Esophagus muscularis mucosa (tissue), 4 donors: ENCODE measurements around the gene DOCK10.

Experiments used
- EP300 ChIP-seq: sonication (generic); formaldehyde crosslinking; IDR thresholded peaks from one replicate; pipeline ENCODE4 v1.6.1; 2017; ENCODE audit warnings: antibody characterized with exemption
- POLR2A ChIP-seq: fragments of 450-650 bp; IDR thresholded peaks from one replicate; pipeline ENCODE4 v1.6.1; 2017; ENCODE audit warnings: antibody characterized with exemption, moderate library complexity, mild to moderate bottlenecking, low read depth
- POLR2AphosphoS5 ChIP-seq, 2 donors: sonication (generic); formaldehyde crosslinking; IDR thresholded peaks; one replicate each; pipeline ENCODE4 v1.6.1; 2017; ENCODE audit warnings: antibody characterized with exemption in 2 of 2
- TF ChIP-seq, protein P1 (sequence below), 3 experiments: fragments of 200-600 bp in 2 of 3; fragments of 450-650 bp in 1 of 3; sonication (generic) in 2 of 3; IDR thresholded peaks; one replicate each; pipeline ENCODE4 v1.5.1; 2017 to 2019; ENCODE audit warnings: antibody characterized with exemption in 3 of 3, mild to moderate bottlenecking in 2 of 3, moderate library complexity in 1 of 3

DNA sequence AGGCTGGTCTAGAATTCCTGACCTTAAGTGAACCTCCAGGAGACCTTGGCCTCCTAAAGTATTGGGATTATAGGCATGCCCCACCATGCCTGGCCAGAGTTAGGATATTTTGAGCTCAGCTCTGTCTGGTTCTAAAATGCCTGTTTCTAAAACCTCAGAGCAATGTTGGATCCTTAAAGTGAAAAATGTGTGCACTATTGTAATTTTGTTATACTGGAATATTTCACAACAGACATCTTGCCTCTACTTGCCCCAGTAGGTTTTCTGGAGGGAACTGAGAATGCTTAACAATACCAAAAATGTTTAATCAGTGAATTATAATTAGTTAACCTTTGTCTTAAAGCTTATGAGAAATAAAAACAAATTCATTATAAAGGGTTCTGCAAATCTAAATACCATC lies 181.5 kb downstream of the DOCK10 start:
- TF ChIP-seq, protein P1, sequence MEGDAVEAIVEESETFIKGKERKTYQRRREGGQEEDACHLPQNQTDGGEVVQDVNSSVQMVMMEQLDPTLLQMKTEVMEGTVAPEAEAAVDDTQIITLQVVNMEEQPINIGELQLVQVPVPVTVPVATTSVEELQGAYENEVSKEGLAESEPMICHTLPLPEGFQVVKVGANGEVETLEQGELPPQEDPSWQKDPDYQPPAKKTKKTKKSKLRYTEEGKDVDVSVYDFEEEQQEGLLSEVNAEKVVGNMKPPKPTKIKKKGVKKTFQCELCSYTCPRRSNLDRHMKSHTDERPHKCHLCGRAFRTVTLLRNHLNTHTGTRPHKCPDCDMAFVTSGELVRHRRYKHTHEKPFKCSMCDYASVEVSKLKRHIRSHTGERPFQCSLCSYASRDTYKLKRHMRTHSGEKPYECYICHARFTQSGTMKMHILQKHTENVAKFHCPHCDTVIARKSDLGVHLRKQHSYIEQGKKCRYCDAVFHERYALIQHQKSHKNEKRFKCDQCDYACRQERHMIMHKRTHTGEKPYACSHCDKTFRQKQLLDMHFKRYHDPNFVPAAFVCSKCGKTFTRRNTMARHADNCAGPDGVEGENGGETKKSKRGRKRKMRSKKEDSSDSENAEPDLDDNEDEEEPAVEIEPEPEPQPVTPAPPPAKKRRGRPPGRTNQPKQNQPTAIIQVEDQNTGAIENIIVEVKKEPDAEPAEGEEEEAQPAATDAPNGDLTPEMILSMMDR (IDR thresholded peaks at IDR 0.05) = no peak
- TF ChIP-seq POLR2AphosphoS5 (IDR thresholded peaks at IDR 0.05) (no peak), POLR2A (no peak), EP300 (no peak)
